ENCODE data around the gene PSMD13. TPM values are rescaled to one million over a fixed set of nuclear protein-coding genes. Genes with fewer than 3 reads are reported as not detected.
A peak's percentile ranks its signal among the peaks of the same experiment; 100 is the strongest.

Gene PSMD13
- total RNA-seq, 1 experiment from 2014 or later = 350 TPM

DNA sequence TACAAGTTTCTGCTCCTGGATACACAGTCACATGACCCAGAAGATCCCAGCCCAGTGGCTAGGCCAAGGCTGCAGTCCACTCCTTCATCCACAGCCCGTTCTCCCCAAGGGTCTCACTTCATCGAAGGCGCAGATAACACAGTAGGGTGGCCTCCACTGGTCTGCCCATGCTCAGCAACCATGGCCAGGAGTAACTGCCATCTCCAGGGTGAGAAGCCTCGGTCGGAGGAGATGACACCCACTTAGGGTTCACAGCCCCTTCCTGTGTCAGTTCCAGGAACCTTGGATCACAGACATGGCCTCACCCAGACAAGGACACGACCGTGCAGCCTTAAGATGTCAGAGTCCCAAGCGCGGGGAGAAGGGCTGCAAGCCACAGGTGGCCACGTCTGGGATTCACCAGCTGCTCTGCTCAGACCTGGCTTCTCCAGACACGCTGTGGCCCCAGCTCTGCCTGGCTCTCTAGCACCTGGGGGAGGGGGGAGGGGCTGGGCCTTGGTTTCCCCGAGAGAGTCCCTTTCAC, 32.1 kb upstream of the PSMD13 start:
- DNase-seq (ENCODE audit: low read depth) = peak; percentile 0

GRCh38 chr11:205221-206001, 31.4 kb upstream of the PSMD13 start:
- DNase-seq (ENCODE audit: low read depth) = peak; percentile 1

DNA sequence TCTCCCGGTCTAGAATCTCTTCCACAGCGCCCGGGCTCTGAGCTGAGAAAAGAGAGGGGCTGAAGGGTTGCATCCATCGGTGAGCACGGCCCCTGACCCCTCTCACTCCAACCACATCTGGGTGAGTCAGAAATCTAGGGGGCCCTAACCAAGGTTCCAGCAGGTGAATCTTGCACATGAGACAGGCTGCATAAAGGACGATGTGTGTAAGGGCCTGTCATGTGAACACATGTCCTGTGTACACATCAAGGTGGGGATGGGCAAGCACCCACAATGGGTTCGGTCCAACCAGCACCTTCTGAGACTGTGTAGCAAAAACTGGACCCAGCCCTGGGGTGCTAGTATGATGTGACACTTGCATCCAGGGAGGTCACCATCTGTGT, 30.8 kb upstream of the PSMD13 start:
- peak; percentile 1 for DNase-seq (ENCODE audit: low read depth)

DNA sequence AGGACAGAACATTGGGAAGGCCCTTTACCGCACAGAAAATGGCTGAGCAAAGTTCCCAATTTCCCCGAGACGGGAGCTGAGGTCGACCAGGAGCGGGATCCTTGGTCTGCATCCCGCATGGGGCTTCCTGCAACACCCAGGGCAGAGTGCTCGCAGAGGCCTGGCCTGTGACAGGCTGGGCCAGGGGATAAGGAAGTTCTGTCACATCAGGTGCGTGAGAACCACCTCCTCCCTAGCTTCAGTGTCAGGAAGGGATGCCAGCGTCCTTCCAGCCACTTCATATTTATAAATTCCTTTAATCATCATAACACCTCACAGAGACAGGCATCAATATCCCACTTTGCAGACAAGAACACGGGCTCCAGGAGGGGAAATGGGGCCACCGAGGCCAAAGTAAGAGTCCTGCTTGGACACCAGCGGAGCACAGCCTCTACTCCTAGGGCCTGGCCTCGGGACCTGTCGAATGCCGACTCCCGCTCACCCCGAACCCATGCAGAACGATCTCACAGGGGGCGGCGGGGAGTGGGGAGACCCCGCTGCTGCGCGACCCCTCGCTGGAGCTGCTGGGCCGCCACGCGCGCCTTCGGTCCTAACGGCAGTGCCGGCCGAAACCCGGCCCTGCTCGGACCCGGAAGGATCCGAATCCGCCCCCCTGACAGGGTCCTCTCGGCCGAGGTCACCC, 30.1 kb upstream of the PSMD13 start:
- peak; percentile 20 for DNase-seq (ENCODE audit: low read depth)

- peak; percentile 97 for DNase-seq (ENCODE audit: low read depth)
These were observed 29.4 kb upstream of the PSMD13 start, which contains the start of the genes BET1L and RIC8A for GRCh38 chr11:207208-207862. Gene BET1L, minus strand, starts transcription at chr11:207399. Its CDS starts 78 bp downstream, at chr11:207321. Gene RIC8A, plus strand, starts transcription at chr11:207708. Its CDS starts 1,147 bp downstream, at chr11:208855.

- no peak for DNase-seq (ENCODE audit: low read depth)
These were observed 29.0 kb upstream of the PSMD13 start for GRCh38 chr11:207863-208180.

DNA sequence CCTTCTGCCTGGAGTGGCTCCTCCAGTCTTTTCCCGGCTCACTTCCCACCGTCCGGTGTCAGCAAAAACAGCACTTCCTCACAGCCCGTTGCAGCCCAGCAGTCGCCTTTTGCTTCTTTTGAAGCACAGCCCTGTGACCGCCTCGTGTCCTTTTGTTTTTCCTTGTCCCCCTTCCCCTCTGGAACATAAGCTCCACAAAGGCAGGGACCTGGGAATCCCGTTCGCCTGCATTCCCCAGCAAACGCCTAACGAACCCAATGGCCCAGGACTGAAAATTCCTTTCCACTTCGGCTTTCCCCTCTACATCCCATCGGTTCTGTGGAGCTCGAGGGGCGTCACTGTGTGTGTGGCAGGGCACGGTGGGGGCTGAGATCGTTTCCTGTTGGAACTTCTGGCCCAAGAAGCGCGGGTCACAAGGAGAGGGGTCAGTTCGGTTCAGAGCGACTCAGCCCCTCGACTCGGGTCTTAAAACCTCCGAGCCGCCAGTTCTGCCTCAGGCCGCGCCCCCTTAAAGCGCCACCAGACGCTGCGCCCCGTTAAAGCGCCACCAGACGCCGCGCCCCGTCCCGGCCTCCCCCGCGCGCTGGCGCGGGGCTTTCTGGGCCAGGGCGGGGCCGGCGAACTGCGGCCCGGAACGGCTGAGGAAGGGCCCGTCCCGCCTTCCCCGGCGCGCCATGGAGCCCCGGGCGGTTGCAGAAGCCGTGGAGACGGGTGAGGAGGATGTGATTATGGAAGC, 28.4 kb upstream of the PSMD13 start:
- peak; percentile 82 for DNase-seq (ENCODE audit: low read depth)

GRCh38 chr11:208917-209260, 27.9 kb upstream of the PSMD13 start:
- DNase-seq (ENCODE audit: low read depth) = no peak

- no peak for DNase-seq (ENCODE audit: low read depth)
These were observed 27.3 kb upstream of the PSMD13 start for GRCh38 chr11:209275-210121.

DNA sequence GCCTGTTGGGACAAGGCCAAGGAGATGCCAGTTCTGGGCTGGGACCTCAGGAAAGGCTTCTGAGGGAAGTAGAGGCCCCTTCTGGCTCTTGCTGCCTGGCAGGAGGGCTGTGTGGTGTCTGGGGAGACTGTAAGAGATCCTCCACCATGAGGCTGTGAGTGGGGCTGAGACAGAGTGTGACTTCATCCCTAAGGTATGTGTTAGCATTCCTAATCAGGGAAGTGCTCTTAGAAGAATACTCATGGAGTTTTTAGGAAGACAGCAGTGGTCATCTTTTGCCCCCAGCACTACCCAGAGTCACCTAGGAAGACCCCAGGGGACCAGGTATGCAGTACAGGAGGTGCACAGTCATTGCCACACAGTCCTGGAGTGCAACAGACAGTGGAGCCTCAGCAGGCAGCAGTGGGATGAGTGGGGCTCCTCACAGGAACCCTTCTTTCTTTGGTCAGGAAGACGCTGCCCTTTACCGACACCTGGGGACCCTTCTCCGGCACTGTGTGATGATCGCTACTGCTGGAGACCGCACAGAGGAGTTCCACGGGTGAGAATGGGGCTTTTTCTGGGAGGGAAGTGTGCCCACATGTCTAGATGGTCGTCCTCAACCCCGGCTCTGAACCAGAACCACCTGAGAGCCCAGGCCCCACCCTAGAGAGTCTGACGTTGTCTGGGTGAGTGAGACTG, 26.5 kb upstream of the PSMD13 start:
- DNase-seq (ENCODE audit: low read depth) = peak; percentile 69

GRCh38 chr11:210803-211180, 26.0 kb upstream of the PSMD13 start:
- no peak for DNase-seq (ENCODE audit: low read depth)

DNA sequence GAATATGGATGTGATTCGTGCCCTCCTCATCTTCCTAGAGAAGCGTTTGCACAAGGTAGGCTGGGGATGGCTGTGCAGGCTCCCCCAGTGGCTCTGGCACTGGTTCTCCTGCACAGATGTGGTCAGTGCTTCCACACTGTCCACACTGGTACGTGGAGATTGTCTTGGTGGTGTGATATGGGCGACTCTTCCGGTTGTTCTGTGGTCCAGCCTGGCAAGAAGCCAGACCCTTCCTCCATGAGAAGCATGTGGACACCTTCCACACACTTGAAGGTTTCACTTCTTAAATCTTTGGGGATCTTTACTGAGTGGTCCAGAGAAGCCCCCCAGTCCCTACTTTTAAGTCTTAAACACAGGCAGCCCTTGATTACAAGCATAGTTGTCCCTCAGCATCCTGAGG, 25.5 kb upstream of the PSMD13 start:
- no peak for DNase-seq (ENCODE audit: low read depth)

DNA sequence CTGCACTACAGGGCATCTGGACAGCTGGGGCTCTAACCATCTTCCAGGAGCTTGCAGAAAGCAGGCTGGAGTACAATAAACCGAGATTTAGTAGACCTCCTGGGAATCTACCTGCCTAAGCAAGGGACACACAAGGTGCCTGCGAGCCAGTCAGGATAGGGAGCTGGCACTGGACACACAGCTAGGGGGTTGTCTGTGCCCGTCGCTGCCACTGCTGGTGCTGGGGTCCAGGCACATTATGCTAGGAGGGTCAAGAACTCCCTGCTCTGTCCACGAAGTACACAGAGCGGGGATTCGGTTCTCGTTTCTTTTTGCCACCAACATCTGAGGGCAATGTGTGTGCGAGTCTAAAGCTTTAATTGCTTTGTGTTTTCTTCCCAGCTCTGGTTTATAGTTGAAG, 25.0 kb upstream of the PSMD13 start:
- DNase-seq (ENCODE audit: low read depth) = no peak

DNA sequence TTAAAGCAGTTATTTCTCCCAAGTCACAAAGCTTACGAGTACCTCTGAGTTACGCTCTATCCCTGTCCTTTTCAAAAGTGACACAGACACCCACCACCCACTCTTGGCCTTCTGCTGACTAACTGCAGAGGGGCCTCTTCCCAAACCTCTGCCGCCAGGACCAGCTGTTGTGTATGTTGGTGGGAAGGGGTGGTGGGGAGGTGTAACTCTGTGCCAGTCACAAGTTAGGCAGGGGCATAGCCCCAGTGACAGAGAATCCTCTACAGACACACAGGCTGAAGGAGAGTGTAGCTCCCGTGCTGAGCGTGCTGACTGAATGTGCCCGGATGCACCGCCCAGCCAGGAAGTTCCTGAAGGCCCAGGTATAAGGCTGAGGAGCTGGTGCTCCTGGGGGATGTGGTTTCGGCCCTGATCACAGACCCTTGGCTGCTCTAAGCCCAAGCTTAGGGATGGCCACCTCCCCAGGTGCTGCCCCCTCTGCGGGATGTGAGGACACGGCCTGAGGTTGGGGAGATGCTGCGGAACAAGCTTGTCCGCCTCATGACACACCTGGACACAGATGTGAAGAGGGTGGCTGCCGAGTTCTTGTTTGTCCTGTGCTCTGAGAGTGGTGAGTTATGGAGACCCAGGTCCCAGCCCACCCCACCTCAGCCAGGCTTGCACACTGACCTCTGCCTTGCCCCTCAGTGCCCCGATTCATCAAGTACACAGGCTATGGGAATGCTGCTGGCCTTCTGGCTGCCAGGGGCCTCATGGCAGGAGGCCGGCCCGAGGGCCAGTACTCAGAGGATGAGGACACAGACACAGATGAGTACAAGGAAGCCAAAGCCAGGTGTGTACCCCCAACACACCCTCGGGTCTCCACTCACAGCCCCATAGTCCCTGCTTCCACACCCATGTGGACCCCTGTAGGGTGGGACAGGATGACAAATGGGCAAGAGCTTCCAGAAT, 24.4 kb upstream of the PSMD13 start:
- DNase-seq (ENCODE audit: low read depth) = no peak

- no peak for DNase-seq (ENCODE audit: low read depth)
These were observed 23.7 kb upstream of the PSMD13 start for GRCh38 chr11:213111-213510.

DNA sequence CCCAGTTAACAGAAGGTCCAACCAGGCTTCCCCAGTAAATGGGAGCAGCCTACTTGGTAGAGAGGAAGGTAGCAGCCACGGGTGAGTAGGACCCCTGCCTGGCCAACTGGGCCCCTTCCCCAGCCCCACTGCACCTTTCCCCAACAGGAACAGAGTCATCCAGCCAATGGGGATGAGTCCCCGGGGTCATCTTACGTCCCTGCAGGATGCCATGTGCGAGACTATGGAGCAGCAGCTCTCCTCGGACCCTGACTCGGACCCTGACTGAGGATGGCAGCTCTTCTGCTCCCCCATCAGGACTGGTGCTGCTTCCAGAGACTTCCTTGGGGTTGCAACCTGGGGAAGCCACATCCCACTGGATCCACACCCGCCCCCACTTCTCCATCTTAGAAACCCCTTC, 22.7 kb upstream of the PSMD13 start:
- DNase-seq (ENCODE audit: low read depth) = no peak

DNA sequence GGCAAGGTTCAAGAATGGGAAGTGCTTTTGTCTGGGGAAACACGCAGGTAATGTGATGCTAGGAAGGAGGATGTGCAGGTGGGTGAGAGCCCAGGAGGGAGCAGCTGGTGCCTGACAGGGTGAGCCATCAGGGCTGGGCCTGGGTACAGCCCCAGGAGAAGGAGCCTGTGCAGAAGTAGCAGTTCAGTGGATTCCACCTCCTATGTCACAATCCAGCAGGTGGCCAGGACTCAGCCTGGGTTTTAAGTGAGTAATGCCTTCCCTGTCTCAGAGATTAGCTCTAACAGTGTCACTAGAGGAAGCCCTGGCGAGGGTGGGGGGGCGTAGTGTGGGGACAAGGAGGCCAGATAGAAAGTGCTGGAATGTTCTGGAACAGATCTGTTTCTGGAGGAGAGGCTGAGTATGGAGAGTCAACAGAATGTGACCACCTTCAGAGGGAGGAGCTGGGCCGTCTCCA, 21.2 kb upstream of the PSMD13 start:
- DNase-seq (ENCODE audit: low read depth) = no peak

GRCh38 chr11:216081-216974, 20.4 kb upstream of the PSMD13 start:
- no peak for DNase-seq (ENCODE audit: low read depth)

Measured in Daoy (cell line).